Hypothalamus (tissue), 51 donors: ENCODE results near the gene RARB.
A peak's percentile ranks its signal among the peaks of the same experiment; 100 is the strongest.

Source experiments
- DNase-seq, 51 donors: peaks; one replicate each; lab custom pipeline; 2025; lab: John Stamatoyannopoulos, UW

The RARB gene

GRCh38 chr3:25427942-25428788 lies at the start of gene RARB:
RARB (plus strand) TSS chr3:25428263; CDS start chr3:25428732, 469 bp downstream.
- peak in 45 of 51 donors; percentile 3 to 85 (median 29) for DNase-seq

- DNase-seq, result no peak
Measured at GRCh38 chr3:25378786-25379311, 49.2 kb upstream of the RARB start.

GRCh38 chr3:25380222-25380739 lies 47.8 kb upstream of the RARB start:
- DNase-seq, result no peak

GRCh38 chr3:25381083-25381482 lies 47.0 kb upstream of the RARB start:
- DNase-seq, result no peak

- peak in 2 of 51 donors; percentile 2 to 32 for DNase-seq
Measured at GRCh38 chr3:25384471-25384870, 43.6 kb upstream of the RARB start.

- DNase-seq, result no peak
Measured at GRCh38 chr3:25385807-25386460, 42.1 kb upstream of the RARB start.

GRCh38 chr3:25386686-25387255 lies 41.3 kb upstream of the RARB start:
- DNase-seq, result peak in 3 of 51 donors; percentile 2 to 57 (median 12)

GRCh38 chr3:25390605-25391004 lies 37.5 kb upstream of the RARB start:
- no peak for DNase-seq

GRCh38 chr3:25396251-25396650 lies 31.8 kb upstream of the RARB start:
- DNase-seq, result no peak

GRCh38 chr3:25396686-25397085 lies 31.4 kb upstream of the RARB start:
- no peak for DNase-seq

- DNase-seq, result no peak
Measured at GRCh38 chr3:25397150-25397549, 30.9 kb upstream of the RARB start.

GRCh38 chr3:25400587-25400986 lies 27.5 kb upstream of the RARB start:
- DNase-seq, result no peak

- no peak for DNase-seq
Measured at GRCh38 chr3:25403968-25404367, 24.1 kb upstream of the RARB start.

GRCh38 chr3:25404569-25404968 lies 23.5 kb upstream of the RARB start:
- no peak for DNase-seq

GRCh38 chr3:25405335-25405734 lies 22.7 kb upstream of the RARB start:
- no peak for DNase-seq

- DNase-seq, result no peak
Measured at GRCh38 chr3:25410703-25411102, 17.4 kb upstream of the RARB start.

GRCh38 chr3:25412269-25412668 lies 15.8 kb upstream of the RARB start:
- no peak for DNase-seq

GRCh38 chr3:25416176-25416575 lies 11.9 kb upstream of the RARB start:
- no peak for DNase-seq

GRCh38 chr3:25418596-25418995 lies 9.5 kb upstream of the RARB start:
- no peak for DNase-seq

- no peak for DNase-seq
Measured at GRCh38 chr3:25419251-25419650, 8.8 kb upstream of the RARB start.

- no peak for DNase-seq
Measured at GRCh38 chr3:25420147-25420546, 7.9 kb upstream of the RARB start.
